C1 segment of cervical spinal cord (tissue), 14 donors: ENCODE results near the gene EIF4EBP2.

Experiments
- DNase-seq, 14 donors: peaks; one replicate each; lab custom pipeline; 2025; lab: John Stamatoyannopoulos, UW

EIF4EBP2 gene, protein sequence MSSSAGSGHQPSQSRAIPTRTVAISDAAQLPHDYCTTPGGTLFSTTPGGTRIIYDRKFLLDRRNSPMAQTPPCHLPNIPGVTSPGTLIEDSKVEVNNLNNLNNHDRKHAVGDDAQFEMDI

DNA sequence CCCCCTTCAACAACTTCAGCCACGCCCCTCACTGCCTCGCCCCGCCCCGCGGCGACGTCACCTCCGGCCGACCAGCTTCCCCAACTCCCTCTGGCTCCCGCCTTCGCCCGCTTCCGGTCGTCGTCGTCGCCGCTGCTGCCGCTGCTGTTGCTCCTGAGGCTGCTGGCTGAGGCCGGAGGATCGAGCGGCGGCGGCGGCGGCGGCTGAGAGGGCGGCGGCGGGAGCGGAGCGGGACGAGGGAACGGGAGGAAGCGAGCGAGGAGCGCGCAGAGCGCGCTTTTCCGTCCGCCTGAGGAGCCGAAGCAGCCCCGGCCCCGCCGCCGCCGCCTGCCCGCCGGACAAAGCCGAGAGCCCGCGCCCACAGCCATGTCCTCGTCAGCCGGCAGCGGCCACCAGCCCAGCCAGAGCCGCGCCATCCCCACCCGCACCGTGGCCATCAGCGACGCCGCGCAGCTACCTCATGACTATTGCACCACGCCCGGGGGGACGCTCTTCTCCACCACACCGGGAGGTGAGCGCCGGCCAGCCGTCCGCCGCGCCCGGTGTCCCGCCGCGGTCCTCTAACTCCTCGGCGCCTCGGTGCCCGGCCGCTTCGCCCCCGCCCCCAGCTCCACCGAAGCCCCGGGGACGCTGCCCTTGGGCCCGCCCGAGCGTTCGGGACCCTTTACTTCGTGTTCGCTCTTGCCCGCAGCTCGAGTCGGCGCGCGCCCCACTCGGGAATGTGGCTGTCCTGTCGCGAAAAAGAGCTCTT is at the start of gene EIF4EBP2:
Gene EIF4EBP2, plus strand, starts transcription at position 110 of the 751 bp plus-strand sequence. Its CDS starts 257 bp downstream, at position 367.
- peak; percentile 74 to 98 (median 95) for DNase-seq

DNA sequence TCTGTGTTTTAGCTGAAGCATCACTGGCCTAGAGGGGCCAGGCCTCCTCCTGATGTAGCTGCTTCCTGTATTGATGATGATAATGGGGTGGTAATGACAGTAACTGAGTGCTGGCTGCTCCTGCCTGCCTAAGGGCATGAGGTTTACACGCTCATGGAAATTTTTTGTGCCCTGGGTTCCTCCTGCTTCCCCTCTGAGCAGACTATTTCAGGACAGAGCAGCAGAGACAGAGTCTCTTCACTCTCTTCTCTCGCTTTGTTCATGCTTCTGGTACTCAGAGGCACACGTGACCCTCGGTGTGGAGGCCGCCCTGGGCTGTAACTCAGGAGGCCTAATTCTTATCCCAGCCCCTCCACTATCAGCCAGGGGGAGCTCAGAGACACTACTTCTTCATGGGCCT is 49.4 kb upstream of the EIF4EBP2 start:
- peak in 7 of 14 donors; percentile 21 to 36 (median 31) for DNase-seq

GRCh38 chr10:70355051-70356021 is 48.6 kb upstream of the EIF4EBP2 start:
- DNase-seq, result peak in 6 of 14 donors; percentile 13 to 60 (median 32)

GRCh38 chr10:70357565-70357964 is 46.4 kb upstream of the EIF4EBP2 start:
- DNase-seq, result no peak

DNA sequence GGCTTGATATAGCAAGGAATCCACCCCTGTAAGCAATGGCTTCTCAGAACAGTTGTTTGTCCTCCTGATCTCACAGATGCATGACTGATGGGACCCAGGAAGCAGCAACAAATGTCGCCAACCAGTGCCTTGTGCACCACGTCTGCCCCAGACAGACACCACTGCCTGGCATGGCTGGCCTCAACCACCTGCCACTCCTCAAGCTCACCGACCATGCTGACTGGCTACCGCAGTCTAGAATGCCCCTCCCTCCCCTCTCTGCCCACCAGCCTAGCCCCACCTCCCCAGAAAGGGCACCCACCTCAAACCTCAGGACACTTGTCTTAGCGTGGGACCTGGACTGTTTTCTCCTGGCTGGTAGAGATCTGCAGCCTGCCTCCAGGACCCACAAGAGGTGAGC is 45.5 kb upstream of the EIF4EBP2 start:
- DNase-seq, result no peak

GRCh38 chr10:70359017-70359550 is 44.9 kb upstream of the EIF4EBP2 start:
- no peak for DNase-seq

DNA sequence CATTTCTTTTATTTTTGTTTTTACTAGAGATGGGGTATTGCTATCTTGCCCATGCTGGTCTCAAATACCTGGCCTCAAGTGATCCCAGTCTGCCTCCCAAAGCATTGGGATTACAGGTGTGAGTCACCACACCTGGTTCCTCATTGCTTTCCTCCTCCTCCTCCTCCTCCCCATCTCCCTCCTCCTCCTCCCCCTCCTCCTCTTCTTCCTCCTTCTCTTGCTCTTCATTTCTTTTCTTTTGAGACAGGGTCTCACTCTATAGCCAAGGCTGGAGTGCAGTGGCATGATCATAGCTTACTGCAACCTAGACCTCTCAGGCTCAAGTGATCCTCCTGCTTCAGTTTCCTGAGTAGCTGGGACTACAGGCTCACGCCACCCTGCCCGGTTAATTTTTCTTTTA is 43.7 kb upstream of the EIF4EBP2 start:
- DNase-seq, result no peak

- no peak for DNase-seq
Observed at GRCh38 chr10:70362328-70362727, 41.6 kb upstream of the EIF4EBP2 start.

- DNase-seq, result no peak
Observed at GRCh38 chr10:70363292-70363691, 40.7 kb upstream of the EIF4EBP2 start.

- DNase-seq, result peak; percentile 28 to 89 (median 84)
Observed at GRCh38 chr10:70363971-70364771, 39.8 kb upstream of the EIF4EBP2 start.

- DNase-seq, result no peak
Observed at GRCh38 chr10:70364772-70365091, 39.2 kb upstream of the EIF4EBP2 start.

DNA sequence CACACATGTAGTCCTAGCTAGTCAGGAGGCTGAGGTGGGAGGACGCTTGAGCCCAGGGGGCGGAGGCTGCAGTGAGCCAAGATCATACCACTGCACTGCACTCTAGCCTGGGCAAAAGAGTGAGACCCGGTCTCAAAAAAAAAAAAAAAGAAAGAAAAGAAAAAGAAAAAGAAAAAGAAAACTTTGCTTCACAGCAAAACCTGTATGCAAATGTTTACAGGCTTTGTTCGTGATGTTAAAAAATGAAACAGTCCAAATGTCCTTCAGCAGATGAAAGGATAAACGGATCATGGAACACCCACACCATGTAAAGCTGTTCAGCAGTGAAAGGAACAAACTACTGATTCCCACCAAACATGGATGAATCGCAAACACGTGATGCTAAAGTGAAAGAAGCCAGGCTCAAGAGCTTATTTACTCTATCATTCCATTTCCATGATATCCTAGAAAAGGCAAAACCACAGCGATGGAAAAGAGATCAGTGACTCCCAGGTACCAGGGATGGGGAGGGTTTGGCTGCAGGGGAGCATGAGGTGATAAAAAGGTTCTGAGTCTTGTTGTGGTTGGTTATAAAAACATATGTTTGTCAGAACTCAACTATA is 36.6 kb upstream of the EIF4EBP2 start:
- DNase-seq, result no peak

- DNase-seq, result no peak
Observed at GRCh38 chr10:70368774-70369482, 35.0 kb upstream of the EIF4EBP2 start.

GRCh38 chr10:70369498-70370018 is 34.4 kb upstream of the EIF4EBP2 start:
- no peak for DNase-seq

GRCh38 chr10:70370766-70371165 is 33.2 kb upstream of the EIF4EBP2 start:
- no peak for DNase-seq

GRCh38 chr10:70371846-70372245 is 32.1 kb upstream of the EIF4EBP2 start:
- DNase-seq, result no peak

DNA sequence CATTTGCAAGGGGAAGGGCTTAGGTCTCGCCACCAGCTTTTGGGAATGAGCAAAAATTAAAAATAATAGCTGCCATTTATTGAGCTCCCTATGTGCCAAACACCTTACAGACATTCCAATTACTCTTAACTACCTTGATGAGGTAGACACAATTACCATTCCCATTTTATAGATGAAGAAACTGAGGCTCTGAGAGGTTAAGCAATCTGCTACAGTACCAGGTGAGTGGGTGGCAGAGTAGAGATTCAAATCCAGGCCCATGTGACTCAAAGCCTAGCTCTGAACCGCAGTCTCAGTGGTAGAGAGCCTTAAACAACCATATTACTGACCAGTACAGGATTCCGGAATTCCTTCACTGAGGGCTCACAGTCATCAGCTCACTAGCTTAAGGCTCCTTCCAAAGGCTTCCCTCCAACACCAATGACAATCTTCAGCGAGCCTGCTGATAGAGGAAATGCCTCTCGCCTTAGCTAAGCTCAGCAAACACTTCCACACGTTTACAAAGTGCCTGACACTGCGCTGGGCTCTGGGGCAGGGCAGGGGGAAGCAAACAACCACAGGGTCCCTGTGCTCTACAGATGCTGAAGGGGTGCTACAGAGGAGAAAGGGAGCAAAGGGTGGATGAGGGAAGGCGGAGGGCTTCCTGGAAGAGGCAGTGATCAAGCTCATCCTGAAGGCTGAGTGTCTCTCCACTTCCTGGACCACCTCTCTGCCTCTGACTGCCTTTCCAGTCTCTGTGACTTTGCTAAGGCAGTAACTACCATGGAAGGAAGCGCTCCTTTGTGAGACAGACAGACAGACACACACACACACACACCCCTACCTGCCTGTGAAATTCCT is 28.9 kb upstream of the EIF4EBP2 start:
- no peak for DNase-seq

- DNase-seq, result no peak
Observed at GRCh38 chr10:70376436-70377378, 27.2 kb upstream of the EIF4EBP2 start.
